BLaER1 treated with 17β-estradiol and CSF1 and Interleukin-3, amounts not matched to agents 10 nM and 100 nM (cell line): ENCODE data around the gene ADH7.
"Not testable (repeated sequence)": the region's sequence is repeated elsewhere in the genome, so short reads cannot be mapped to it uniquely, and the experiment has no call there.

Experiments used
- H3K27ac ChIP-seq, 11 experiments: shearing (Covaris generic); formaldehyde crosslinking; 2 replicates each; pipeline ENCODE4 v1.8.1; 2022
- H3K27me3 ChIP-seq, 11 experiments: shearing (Covaris generic); formaldehyde crosslinking; 2 replicates each; pipeline ENCODE4 v1.8.1; 2022
- H3K36me3 ChIP-seq, 11 experiments: shearing (Covaris generic); formaldehyde crosslinking; 2 replicates each; pipeline ENCODE4 v1.8.1; 2022
- H3K4me1 ChIP-seq, 10 experiments: shearing (Covaris generic); formaldehyde crosslinking; 2 replicates each; pipeline ENCODE4 v1.8.1; 2022
- H3K4me2 ChIP-seq, 11 experiments: shearing (Covaris generic); formaldehyde crosslinking; 2 replicates each; pipeline ENCODE4 v1.8.1; 2022
- H3K4me3 ChIP-seq, 10 experiments: shearing (Covaris generic); formaldehyde crosslinking; 2 replicates each; pipeline ENCODE4 v1.8.1; 2022
- H3K9ac ChIP-seq, 11 experiments: shearing (Covaris generic); formaldehyde crosslinking; 2 replicates each; pipeline ENCODE4 v1.8.1; 2022
- H3K9me3 ChIP-seq, 11 experiments: shearing (Covaris generic); formaldehyde crosslinking; replicated peaks in 1 of 11; 2 replicates each; pipeline ENCODE4 v1.8.1; 2022
- H4K20me1 ChIP-seq, 11 experiments: shearing (Covaris generic); formaldehyde crosslinking; 2 replicates each; pipeline ENCODE4 v1.8.1; 2022
- Cebpa-rat ChIP-seq, 11 experiments: shearing (Covaris generic); IDR thresholded peaks; 2 replicates each; pipeline ENCODE4 v1.8.1; 2022

Gene ADH7

GRCh38 chr4:99390055-99390454 is 45.1 kb downstream of the ADH7 start:
- H4K20me1 ChIP-seq: no peaks in the 10 kb centered on the region
- no peaks in the 10 kb centered on the region for H3K4me1 ChIP-seq
- H3K9me3 ChIP-seq: peaks cover 12 to 23% (median 16%) of the 10 kb centered on the region in 11 experiments
- TF ChIP-seq Cebpa-rat (IDR thresholded peaks at IDR 0.05): no peak
- H3K4me3 ChIP-seq: no peak overlapping the region
- no peak overlapping the region for H3K27ac ChIP-seq
- no peak overlapping the region for H3K9ac ChIP-seq
- H3K36me3 ChIP-seq: no peaks in the 10 kb centered on the region
- no peaks in the 10 kb centered on the region for H3K27me3 ChIP-seq
- no peak overlapping the region for H3K4me2 ChIP-seq

GRCh38 chr4:99389606-99390005 is 45.5 kb downstream of the ADH7 start:
- H3K27ac ChIP-seq: no peak overlapping the region
- no peak overlapping the region for H3K4me2 ChIP-seq
- H3K9me3 ChIP-seq: peaks cover 12 to 23% (median 16%) of the 10 kb centered on the region in 11 experiments
- H3K9ac ChIP-seq: no peak overlapping the region
- no peaks in the 10 kb centered on the region for H3K36me3 ChIP-seq
- no peaks in the 10 kb centered on the region for H4K20me1 ChIP-seq
- H3K27me3 ChIP-seq: no peaks in the 10 kb centered on the region
- H3K4me3 ChIP-seq: no peak overlapping the region
- H3K4me1 ChIP-seq: no peaks in the 10 kb centered on the region
- TF ChIP-seq Cebpa-rat (IDR thresholded peaks at IDR 0.05): no peak

GRCh38 chr4:99383833-99384392 is 51.2 kb downstream of the ADH7 start:
- no peak overlapping the region for H3K4me3 ChIP-seq
- TF ChIP-seq Cebpa-rat (IDR thresholded peaks at IDR 0.05): no peak
- H4K20me1 ChIP-seq: no peaks in the 10 kb centered on the region
- H3K4me2 ChIP-seq: no peak overlapping the region
- H3K27ac ChIP-seq: no peak overlapping the region
- H3K27me3 ChIP-seq: no peaks in the 10 kb centered on the region
- peaks cover 0 to 8% (median 6%) of the 10 kb centered on the region in 11 experiments; a peak in 5 of 22 replicates for H3K9me3 ChIP-seq
- no peak overlapping the region for H3K9ac ChIP-seq
- no peaks in the 10 kb centered on the region for H3K36me3 ChIP-seq
- H3K4me1 ChIP-seq: peaks cover 0 to 8% (median 6%) of the 10 kb centered on the region in 10 experiments; a peak in 14 of 20 replicates

GRCh38 chr4:99383399-99383798 is 51.7 kb downstream of the ADH7 start:
- H3K9ac ChIP-seq: no peak overlapping the region
- no peaks in the 10 kb centered on the region for H4K20me1 ChIP-seq
- H3K4me3 ChIP-seq: no peak overlapping the region
- no peak for TF ChIP-seq Cebpa-rat (IDR thresholded peaks at IDR 0.05)
- H3K4me2 ChIP-seq: no peak overlapping the region
- no peaks in the 10 kb centered on the region for H3K36me3 ChIP-seq
- H3K4me1 ChIP-seq: peaks cover 0 to 8% (median 6%) of the 10 kb centered on the region in 10 experiments; a peak in 14 of 20 replicates
- no peak overlapping the region for H3K27ac ChIP-seq
- no peaks in the 10 kb centered on the region for H3K27me3 ChIP-seq
- peaks cover 0 to 12% (median 6%) of the 10 kb centered on the region in 11 experiments; a peak in 5 of 22 replicates for H3K9me3 ChIP-seq

- Histone ChIP-seq H3K27ac (no peak overlapping the region), H3K27me3 (no peaks in the 10 kb centered on the region), H3K9ac (no peak overlapping the region), H4K20me1 (no peaks in the 10 kb centered on the region), H3K36me3 (no peaks in the 10 kb centered on the region), H3K4me3 (no peak overlapping the region), H3K4me1 (peaks cover 0 to 8% (median 6%) of the 10 kb centered on the region in 10 experiments; a peak in 14 of 20 replicates), H3K4me2 (no peak overlapping the region), H3K9me3 (peaks cover 0 to 12% (median 6%) of the 10 kb centered on the region in 11 experiments; a peak in 5 of 22 replicates)
- no peak for TF ChIP-seq Cebpa-rat (IDR thresholded peaks at IDR 0.05)
Observed at GRCh38 chr4:99382745-99383360, 52.3 kb downstream of the ADH7 start.

- Histone ChIP-seq H3K4me1 (peaks cover 0 to 8% (median 6%) of the 10 kb centered on the region in 10 experiments; a peak in 14 of 20 replicates), H3K9ac (no peak overlapping the region), H3K4me2 (no peak overlapping the region), H3K36me3 (no peaks in the 10 kb centered on the region), H3K27me3 (no peaks in the 10 kb centered on the region), H3K9me3 (peaks cover 0 to 12% (median 6%) of the 10 kb centered on the region in 11 experiments; a peak in 5 of 22 replicates), H4K20me1 (no peaks in the 10 kb centered on the region), H3K27ac (no peak overlapping the region), H3K4me3 (no peak overlapping the region)
- TF ChIP-seq Cebpa-rat (IDR thresholded peaks at IDR 0.05): no peak
Observed at GRCh38 chr4:99381588-99382175, 53.5 kb downstream of the ADH7 start.

- Histone ChIP-seq H3K36me3 (no peaks in the 10 kb centered on the region), H3K27ac (no peak overlapping the region), H3K9me3 (peaks cover 0 to 19% (median 6%) of the 10 kb centered on the region in 11 experiments; a peak in 9 of 22 replicates), H3K4me3 (no peak overlapping the region), H3K4me2 (peak overlapping the region in 8 of 11 experiments; percentile 3 to 40 (median 22); a peak in 6 of 22 replicates), H3K9ac (no peak overlapping the region), H4K20me1 (no peaks in the 10 kb centered on the region), H3K4me1 (peaks cover 0 to 8% (median 6%) of the 10 kb centered on the region in 10 experiments; a peak in 14 of 20 replicates), H3K27me3 (no peaks in the 10 kb centered on the region)
- no peak for TF ChIP-seq Cebpa-rat (IDR thresholded peaks at IDR 0.05)
Observed at GRCh38 chr4:99379571-99379970, 55.6 kb downstream of the ADH7 start.

GRCh38 chr4:99378876-99379275 is 56.3 kb downstream of the ADH7 start:
- H3K27me3 ChIP-seq: no peaks in the 10 kb centered on the region
- H3K36me3 ChIP-seq: no peaks in the 10 kb centered on the region
- H4K20me1 ChIP-seq: no peaks in the 10 kb centered on the region
- peaks cover 0 to 8% (median 6%) of the 10 kb centered on the region in 10 experiments; a peak in 14 of 20 replicates for H3K4me1 ChIP-seq
- no peak overlapping the region for H3K27ac ChIP-seq
- H3K4me3 ChIP-seq: no peak overlapping the region
- no peak for TF ChIP-seq Cebpa-rat (IDR thresholded peaks at IDR 0.05)
- no peak overlapping the region; a peak in 1 of 22 replicates for H3K4me2 ChIP-seq
- no peak overlapping the region for H3K9ac ChIP-seq
- peaks cover 0 to 19% (median 6%) of the 10 kb centered on the region in 11 experiments; a peak in 10 of 22 replicates for H3K9me3 ChIP-seq

GRCh38 chr4:99377341-99377740 is 57.8 kb downstream of the ADH7 start:
- H3K4me1 ChIP-seq, H3K4me2 ChIP-seq, H3K9ac ChIP-seq, H3K4me3 ChIP-seq, H4K20me1 ChIP-seq, H3K27me3 ChIP-seq, H3K27ac ChIP-seq, H3K36me3 ChIP-seq: not testable (repeated sequence)
- H3K9me3 ChIP-seq: peaks cover 4 to 25% (median 12%) of the 10 kb centered on the region in 11 experiments

- not testable (repeated sequence) for H3K9ac ChIP-seq, H3K27ac ChIP-seq, H3K4me2 ChIP-seq, H3K4me3 ChIP-seq, H4K20me1 ChIP-seq, H3K4me1 ChIP-seq, H3K27me3 ChIP-seq, H3K36me3 ChIP-seq
- H3K9me3 ChIP-seq: peaks cover 7 to 19% (median 15%) of the 10 kb centered on the region in 11 experiments; a peak in 21 of 22 replicates
Observed at GRCh38 chr4:99372464-99372863, 62.7 kb downstream of the ADH7 start.

GRCh38 chr4:99367817-99368216 is 67.3 kb downstream of the ADH7 start:
- not testable (repeated sequence) for H3K9ac ChIP-seq, H3K27ac ChIP-seq, H3K4me1 ChIP-seq, H3K4me3 ChIP-seq, H3K27me3 ChIP-seq, H4K20me1 ChIP-seq, H3K4me2 ChIP-seq, H3K36me3 ChIP-seq
- H3K9me3 ChIP-seq: peaks cover 7 to 27% (median 15%) of the 10 kb centered on the region in 11 experiments; a peak in 21 of 22 replicates
